Thyroid gland (tissue), 4 donors: Measurements from ENCODE around the gene ITGAE. TPM values are rescaled to one million over a fixed set of nuclear protein-coding genes. Genes with fewer than 3 reads are reported as not detected.

ENCODE experiments used
- DNase-seq, 2 donors: peaks; one replicate each; pipeline ENCODE4 v3.0.0-alpha.2; 2019
- H3K27ac ChIP-seq, 3 donors: fragments of 200-600 bp; sonication (generic); 1 replicate in 2 of 3; 2 replicates in 1 of 3; pipeline ENCODE4 v1.5.1; 2016 to 2019; ENCODE audit warnings: mild to moderate bottlenecking in 1 of 3, moderate library complexity in 1 of 3
- H3K27me3 ChIP-seq: fragments of 200-600 bp; sonication (generic); one replicate; pipeline ENCODE4 v1.5.1; 2019
- H3K36me3 ChIP-seq, 2 donors: fragments of 200-600 bp; sonication (generic); one replicate each; pipeline ENCODE4 v1.5.1; 2016 to 2019
- H3K4me1 ChIP-seq, 2 donors: fragments of 200-600 bp; sonication (generic); one replicate each; pipeline ENCODE4 v1.5.1; 2017 to 2019
- H3K4me3 ChIP-seq, 3 donors: fragments of 200-600 bp; sonication (generic); replicated peaks in 1 of 3; 1 replicate in 2 of 3; 2 replicates in 1 of 3; pipeline ENCODE4 v1.5.1; 2016; ENCODE audit warnings: mild to moderate bottlenecking in 1 of 3
- H3K9me3 ChIP-seq: fragments of 200-600 bp; sonication (generic); one replicate; pipeline ENCODE4 v1.5.1; 2017
- CTCF ChIP-seq, 6 experiments: fragments of 200-600 bp in 3 of 6; fragments of 450-650 bp in 3 of 6; sonication (generic) in 3 of 6; IDR thresholded peaks; one replicate each; pipeline ENCODE4 v1.5.1; 2016 to 2019; ENCODE audit warnings: antibody characterized with exemption in 6 of 6, mild to moderate bottlenecking in 2 of 6, inconsistent platforms in 1 of 6, moderate library complexity in 1 of 6
- POLR2A ChIP-seq, 2 donors: fragments of 450-650 bp; IDR thresholded peaks; one replicate each; pipeline ENCODE4 v1.6.1; 2017; ENCODE audit warnings: antibody characterized with exemption in 2 of 2, mild to moderate bottlenecking in 2 of 2, moderate library complexity in 1 of 2
- WGBS, 2 donors: methylation state at CpG; one replicate each; pipeline ENCODE4 v1.1.5; 2017; 5-methylcytosine and 5-hydroxymethylcytosine counted together
- intact Hi-C: fragments of 100-400 bp; cut with DNase I; formaldehyde crosslinking; loops from one replicate; pipeline ENCODE4 v1.15.1; 2023
- total RNA-seq, 4 donors: library from RNA; depleted of rRNA; stranded (reverse); fragments of >200 nt; gene quantifications; one replicate each; pipeline ENCODE4 v1.2.3, GENCODE V29; 2016

Gene ITGAE
- total RNA-seq, 4 donors from 2014 or later, result 5.5 to 31.9 (median 19.4) TPM

DNA sequence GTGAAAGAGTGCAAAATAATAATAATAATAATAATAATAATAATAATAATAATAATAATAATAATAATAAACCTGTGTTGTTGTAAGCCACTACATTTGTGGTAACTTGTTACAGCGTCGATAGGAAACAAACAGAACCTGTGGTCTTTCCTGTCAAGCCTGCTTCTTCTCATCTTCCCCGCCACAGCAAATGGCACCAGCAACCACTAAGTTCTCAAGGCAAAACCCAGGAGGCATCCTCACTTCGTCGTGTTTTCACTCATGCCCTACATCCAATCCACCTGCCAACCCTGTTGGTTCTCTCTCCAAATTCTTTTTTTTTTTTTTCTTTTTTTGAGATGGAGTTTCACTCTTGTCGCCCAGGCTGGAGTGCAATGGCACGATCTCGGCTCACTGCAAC is 34.2 kb downstream of the ITGAE start:
- Histone ChIP-seq H3K4me1 (no peaks in the 10 kb centered on the region), H3K27ac (no peak overlapping the region), H3K9me3 (no peaks in the 10 kb centered on the region), H3K36me3 (no peaks in the 10 kb centered on the region), H3K27me3 (no peaks in the 10 kb centered on the region), H3K4me3 (no peak overlapping the region)
- TF ChIP-seq POLR2A (IDR thresholded peaks at IDR 0.05) (no peak), CTCF (IDR thresholded peaks at IDR 0.05) (no peak)
- WGBS, 2 donors, result 90 to 93% methylated on average over 8 of the region's 8 CpGs
- no peak for DNase-seq
- intact Hi-C loops, result no loop called here

- Histone ChIP-seq H3K9me3 (no peaks in the 10 kb centered on the region), H3K36me3 (no peaks in the 10 kb centered on the region), H3K4me1 (no peaks in the 10 kb centered on the region), H3K27ac (no peak overlapping the region), H3K27me3 (no peaks in the 10 kb centered on the region), H3K4me3 (no peak overlapping the region)
- intact Hi-C loops, result no loop called here
- no peak for DNase-seq
- TF ChIP-seq CTCF (IDR thresholded peaks at IDR 0.05) (no peak), POLR2A (IDR thresholded peaks at IDR 0.05) (no peak)
- 91% methylated on average over 9 of the region's 9 CpGs for WGBS, 2 donors
Measured at GRCh38 chr17:3765981-3766380, 35.0 kb downstream of the ITGAE start.

DNA sequence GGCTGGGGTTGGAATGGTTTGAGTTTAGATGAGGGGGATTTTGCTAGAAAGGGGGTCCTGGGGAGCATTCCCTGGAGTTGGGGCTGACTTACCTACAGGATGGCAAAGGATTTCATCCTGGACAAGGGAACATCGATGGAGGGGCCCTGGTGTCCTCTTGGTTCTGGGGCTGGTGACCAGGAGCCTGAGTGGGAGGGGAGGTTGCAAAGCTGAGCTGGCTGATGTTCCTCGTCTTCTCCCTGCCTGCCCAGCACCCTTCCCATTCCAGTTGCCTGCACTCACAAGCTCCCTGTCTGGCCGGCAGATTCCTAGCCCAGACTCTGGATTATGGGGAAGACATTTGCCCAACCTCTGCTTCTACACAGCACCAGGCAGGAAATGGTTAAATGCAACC is 37.2 kb downstream of the ITGAE start:
- Histone ChIP-seq H3K4me1 (no peaks in the 10 kb centered on the region), H3K36me3 (no peaks in the 10 kb centered on the region), H3K9me3 (no peaks in the 10 kb centered on the region), H3K4me3 (no peak overlapping the region), H3K27ac (no peak overlapping the region), H3K27me3 (no peaks in the 10 kb centered on the region)
- intact Hi-C loops, result no loop called here
- no peak for DNase-seq
- TF ChIP-seq POLR2A (IDR thresholded peaks at IDR 0.05), result no peak
- no peak for TF ChIP-seq CTCF (IDR thresholded peaks at IDR 0.05)
- WGBS, 2 donors, result 67 to 79% methylated on average over 3 of the region's 3 CpGs

DNA sequence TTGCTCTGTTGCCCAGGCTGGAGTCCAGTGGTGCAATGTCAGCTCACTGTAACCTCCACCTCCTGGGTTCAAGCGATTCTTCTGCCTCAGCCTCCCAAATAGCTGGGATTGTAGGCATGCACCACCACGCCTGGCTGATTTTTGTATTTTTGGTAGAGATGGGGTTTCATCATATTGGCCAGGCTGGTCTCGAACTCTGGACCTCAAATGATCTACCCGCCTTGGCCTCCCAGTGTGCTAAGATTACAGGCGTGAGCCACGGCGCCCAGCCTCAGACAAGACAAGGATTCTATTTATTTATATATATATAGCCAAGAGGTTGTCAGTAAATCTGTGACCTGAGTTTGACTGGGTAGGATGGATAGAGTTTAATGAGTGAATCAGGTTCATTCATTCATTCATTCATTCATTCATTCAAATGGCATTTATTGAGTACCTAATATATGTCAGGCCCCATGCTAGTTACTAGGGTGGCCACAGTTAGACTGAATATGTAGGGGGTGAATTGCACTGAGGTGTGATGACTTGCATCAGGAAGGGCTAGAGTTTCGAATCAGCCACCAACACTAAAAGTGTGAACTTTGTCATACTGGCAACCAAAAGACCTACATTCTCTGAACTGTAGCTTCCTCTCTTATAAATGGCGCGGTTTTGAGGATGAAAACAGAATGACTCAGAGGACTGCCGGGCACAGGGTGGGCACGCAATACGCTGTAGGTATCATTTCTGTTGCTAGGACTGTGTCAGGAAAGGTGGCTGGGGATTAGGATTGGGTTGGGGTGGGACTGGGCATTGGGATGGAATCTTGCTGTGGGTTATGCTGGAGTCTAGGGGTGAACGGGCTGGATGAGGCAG is 37.8 kb downstream of the ITGAE start:
- Histone ChIP-seq H3K4me3 (no peak overlapping the region), H3K4me1 (no peaks in the 10 kb centered on the region), H3K36me3 (no peaks in the 10 kb centered on the region), H3K27me3 (no peaks in the 10 kb centered on the region), H3K9me3 (no peaks in the 10 kb centered on the region), H3K27ac (no peak overlapping the region)
- intact Hi-C loops, result no loop called here
- TF ChIP-seq POLR2A (IDR thresholded peaks at IDR 0.05), result no peak
- TF ChIP-seq CTCF (IDR thresholded peaks at IDR 0.05), result no peak
- WGBS, 2 donors, result 87 to 94% methylated on average over 14 of the region's 14 CpGs
- DNase-seq, result no peak

GRCh38 chr17:3761918-3762380 is 39.0 kb downstream of the ITGAE start:
- intact Hi-C loops, result no loop called here
- H3K4me1 ChIP-seq, result no peaks in the 10 kb centered on the region
- TF ChIP-seq CTCF (IDR thresholded peaks at IDR 0.05), result no peak
- no peak for TF ChIP-seq POLR2A (IDR thresholded peaks at IDR 0.05)

More at GRCh38 chr17:3761918-3762380, 39.0 kb downstream of the ITGAE start:
- Histone ChIP-seq H3K36me3 (no peaks in the 10 kb centered on the region), H3K9me3 (no peaks in the 10 kb centered on the region), H3K4me3 (no peak overlapping the region), H3K27me3 (no peaks in the 10 kb centered on the region), H3K27ac (no peak overlapping the region)
- WGBS, 2 donors, result 83 to 84% methylated on average over 8 to 13 of the region's 16 CpGs
- no peak for DNase-seq
